Measurements from ENCODE around the gene DSE.

GRCh38 chr6:116409756-116410155, 39.0 kb downstream of the DSE start:
- TF ChIP-seq EP300 (IDR thresholded peaks at IDR 0.05; ENCODE audit: low read depth) (no peak), POLR2A (IDR thresholded peaks at IDR 0.05) (no peak)
